AG09319 (cell line): ENCODE measurements around the gene STAU1.

Experiments used
- DNase-seq: peaks from one replicate; pipeline ENCODE4 v3.0.0-alpha.2; 2010; ENCODE audit warnings: low read depth; ENCODE audit errors: extremely low read depth
- CTCF ChIP-seq: IDR thresholded peaks from 2 replicates; pipeline ENCODE4 v1.5.1; 2011; ENCODE audit warnings: low read depth, mild to moderate bottlenecking, inconsistent platforms, low read length, moderate library complexity

STAU1 gene

GRCh38 chr20:49216991-49217578 is 29.0 kb upstream of the STAU1 start:
- DNase-seq, result peak; percentile 78
- TF ChIP-seq CTCF, result peak; percentile 88

- TF ChIP-seq CTCF, result no peak
- DNase-seq, result no peak
These were observed 27.1 kb upstream of the STAU1 start for GRCh38 chr20:49215232-49215631.

- no peak for DNase-seq
- TF ChIP-seq CTCF, result no peak
These were observed 26.4 kb upstream of the STAU1 start for GRCh38 chr20:49214571-49214970.

- DNase-seq, result no peak
- no peak for TF ChIP-seq CTCF
These were observed 22.6 kb upstream of the STAU1 start for GRCh38 chr20:49210757-49211110.

GRCh38 chr20:49210101-49210756 is 22.1 kb upstream of the STAU1 start:
- no peak for DNase-seq
- no peak for TF ChIP-seq CTCF

GRCh38 chr20:49207076-49207475 is 18.9 kb upstream of the STAU1 start:
- DNase-seq, result no peak
- no peak for TF ChIP-seq CTCF

- TF ChIP-seq CTCF, result no peak
- no peak for DNase-seq
These were observed 15.6 kb upstream of the STAU1 start for GRCh38 chr20:49203746-49204145.
